ENCODE measurements around the gene RAB3C. TPM values are rescaled to one million over a fixed set of nuclear protein-coding genes. Genes with fewer than 3 reads are reported as not detected.
A peak's percentile ranks its signal among the peaks of the same experiment; 100 is the strongest.
"Not testable (repeated sequence)": the region's sequence is repeated elsewhere in the genome, so short reads cannot be mapped to it uniquely, and the experiment has no call there.

The RAB3C gene
- polyA plus RNA-seq, 2 donors = 0.02 to 0.04 TPM

DNA sequence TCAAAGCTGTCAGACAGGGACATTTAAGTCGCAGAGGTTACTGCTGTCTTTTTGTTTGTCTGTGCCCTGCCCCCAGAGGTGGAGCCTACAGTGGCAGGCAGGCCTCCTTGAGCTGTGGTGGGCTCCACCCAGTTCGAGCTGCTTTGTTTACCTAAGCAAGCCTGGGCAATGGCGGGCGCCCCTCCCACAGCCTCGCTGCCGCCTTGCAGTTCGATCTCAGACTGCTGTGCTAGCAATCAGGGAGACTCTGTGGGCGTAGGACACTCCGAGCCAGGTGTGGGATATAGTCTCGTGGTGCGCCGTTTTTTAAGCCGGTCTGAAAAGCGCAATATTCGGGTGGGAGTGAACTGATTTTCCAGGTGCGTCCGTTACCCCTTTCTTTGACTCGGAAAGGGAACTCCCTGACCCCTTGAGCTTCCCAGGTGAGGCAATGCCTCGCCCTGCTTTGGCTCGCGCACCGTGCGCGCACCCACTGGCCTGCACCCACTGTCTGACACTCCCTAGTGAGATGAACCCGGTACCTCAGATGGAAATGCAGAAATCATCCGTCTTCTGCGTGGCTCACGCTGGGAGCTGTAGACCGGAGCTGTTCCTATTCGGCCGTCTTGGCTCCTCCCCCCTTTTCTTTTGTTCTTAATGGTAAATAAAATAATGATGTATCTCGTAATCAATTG is 25.1 kb upstream of the RAB3C start:
- H3K4me1 ChIP-seq (ENCODE audit: control insufficient read depth in 2 of 2, insufficient read depth in 2 of 2, low read length in 1 of 2); H3K27ac ChIP-seq (ENCODE audit: low read depth in 2 of 2, low read length in 1 of 2); H3K4me3 ChIP-seq (ENCODE audit: low read depth in 1 of 2, low read length in 2 of 2); H3K36me3 ChIP-seq (ENCODE audit: control insufficient read depth in 2 of 2, insufficient read depth in 2 of 2, low read length in 1 of 2); H3K27me3 ChIP-seq (ENCODE audit: control insufficient read depth in 1 of 2, insufficient read depth in 2 of 2, low read length in 2 of 2); H3K9me3 ChIP-seq (ENCODE audit: control insufficient read depth in 2 of 2, insufficient read depth in 1 of 2, low read depth in 1 of 2, low read length in 1 of 2): not testable (repeated sequence)
- 80 to 82% methylated on average over 31 to 32 of the region's 32 CpGs for WGBS, 2 donors

- H3K27ac ChIP-seq (ENCODE audit: low read depth in 2 of 2, low read length in 1 of 2); H3K27me3 ChIP-seq (ENCODE audit: control insufficient read depth in 1 of 2, insufficient read depth in 2 of 2, low read length in 2 of 2); H3K36me3 ChIP-seq (ENCODE audit: control insufficient read depth in 2 of 2, insufficient read depth in 2 of 2, low read length in 1 of 2); H3K9me3 ChIP-seq (ENCODE audit: control insufficient read depth in 2 of 2, insufficient read depth in 1 of 2, low read depth in 1 of 2, low read length in 1 of 2); H3K4me1 ChIP-seq (ENCODE audit: control insufficient read depth in 2 of 2, insufficient read depth in 2 of 2, low read length in 1 of 2); H3K4me3 ChIP-seq (ENCODE audit: low read depth in 1 of 2, low read length in 2 of 2): not testable (repeated sequence)
- 94 to 95% methylated on average over 31 to 33 of the region's 33 CpGs for WGBS, 2 donors
Observed at GRCh38 chr5:58563016-58563700, 19.7 kb upstream of the RAB3C start.

DNA sequence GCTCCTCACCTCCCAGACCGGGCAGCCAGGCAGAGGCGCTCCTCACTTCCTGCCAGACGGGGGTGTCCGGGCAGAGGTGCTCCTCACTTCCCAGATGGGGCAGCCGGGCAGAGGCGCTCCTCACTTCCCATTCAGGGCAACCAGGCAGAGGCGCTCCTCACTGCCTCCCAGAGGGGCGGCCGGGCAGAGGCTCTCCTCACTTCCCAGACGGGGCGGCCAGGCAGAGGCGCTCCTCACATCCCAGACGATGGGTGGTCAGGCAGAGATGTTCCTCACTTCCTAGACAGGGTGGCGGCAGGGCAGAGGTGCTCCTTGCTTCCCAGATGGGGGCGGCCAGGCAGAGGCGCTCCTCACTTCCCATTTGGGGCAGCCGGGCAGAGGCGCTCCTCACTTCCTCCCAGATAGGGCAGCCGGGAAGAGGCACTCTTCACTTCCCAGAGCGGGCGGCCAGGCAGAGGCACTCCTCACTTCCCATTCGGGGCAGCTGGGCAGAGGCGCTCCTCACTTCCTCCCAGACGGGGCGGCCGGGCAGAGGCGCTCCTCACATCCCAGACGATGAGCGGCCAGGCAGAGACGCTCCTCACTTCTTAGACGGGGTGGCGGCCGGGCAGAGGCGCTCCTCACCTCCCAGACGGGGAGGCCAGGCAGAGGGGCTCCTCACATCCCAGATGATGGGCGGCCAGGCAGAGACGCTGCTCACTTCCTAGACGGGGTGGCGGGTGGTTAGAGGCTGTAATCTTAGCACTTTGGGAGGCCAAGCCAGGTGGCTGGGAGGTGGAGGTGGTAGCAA is 18.6 kb upstream of the RAB3C start:
- 93 to 95% methylated on average over 39 of the region's 39 CpGs for WGBS, 2 donors
- H3K4me1 ChIP-seq (ENCODE audit: control insufficient read depth in 2 of 2, insufficient read depth in 2 of 2, low read length in 1 of 2); H3K27me3 ChIP-seq (ENCODE audit: control insufficient read depth in 1 of 2, insufficient read depth in 2 of 2, low read length in 2 of 2); H3K27ac ChIP-seq (ENCODE audit: low read depth in 2 of 2, low read length in 1 of 2); H3K9me3 ChIP-seq (ENCODE audit: control insufficient read depth in 2 of 2, insufficient read depth in 1 of 2, low read depth in 1 of 2, low read length in 1 of 2); H3K36me3 ChIP-seq (ENCODE audit: control insufficient read depth in 2 of 2, insufficient read depth in 2 of 2, low read length in 1 of 2); H3K4me3 ChIP-seq (ENCODE audit: low read depth in 1 of 2, low read length in 2 of 2): not testable (repeated sequence)

DNA sequence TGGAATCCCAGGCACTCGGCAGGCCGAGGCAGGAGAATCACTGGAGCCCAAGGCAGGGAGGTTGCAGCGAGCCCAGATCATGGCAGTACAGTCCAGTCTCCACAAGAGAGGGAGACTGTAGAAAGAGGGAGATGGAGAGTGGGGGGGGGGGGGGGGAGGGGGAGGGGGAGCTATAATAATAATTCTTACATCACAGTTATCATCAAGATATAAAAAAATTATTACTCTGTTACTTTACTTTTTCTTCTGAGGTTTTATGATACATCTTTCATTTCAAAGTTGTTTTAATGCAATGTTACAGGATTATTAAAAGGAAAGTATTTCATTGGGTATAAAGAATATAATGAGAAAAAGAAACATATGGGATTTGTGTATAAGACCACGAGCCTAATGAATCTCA is 17.8 kb upstream of the RAB3C start:
- H3K27me3 ChIP-seq (ENCODE audit: control insufficient read depth in 1 of 2, insufficient read depth in 2 of 2, low read length in 2 of 2) = no peaks in the 10 kb centered on the region
- 87 to 94% methylated on average over 4 of the region's 4 CpGs for WGBS, 2 donors
- no peak overlapping the region for H3K4me3 ChIP-seq (ENCODE audit: low read depth in 1 of 2, low read length in 2 of 2)

DNA sequence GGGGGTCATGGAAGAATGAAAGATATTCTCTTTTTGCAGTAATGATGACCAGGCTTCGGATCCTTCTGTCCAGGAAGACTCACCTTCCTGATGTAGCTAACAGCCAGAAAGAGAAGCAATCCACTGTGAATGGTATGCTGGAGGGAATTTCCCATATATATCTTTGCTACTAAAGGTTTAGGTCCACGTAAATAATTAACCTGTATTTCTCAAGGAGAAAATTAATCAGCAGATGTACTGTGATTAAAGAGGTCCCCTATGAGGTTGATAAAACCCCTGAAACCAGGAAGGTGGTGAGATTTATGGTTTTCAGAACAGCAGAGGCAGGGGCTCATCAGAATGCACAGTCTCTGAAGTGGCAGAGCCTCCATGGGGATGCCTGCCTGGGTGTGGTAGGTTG is 11.4 kb upstream of the RAB3C start:
- Histone ChIP-seq H3K9me3 (ENCODE audit: control insufficient read depth in 2 of 2, insufficient read depth in 1 of 2, low read depth in 1 of 2, low read length in 1 of 2) (no peaks in the 10 kb centered on the region), H3K36me3 (ENCODE audit: control insufficient read depth in 2 of 2, insufficient read depth in 2 of 2, low read length in 1 of 2) (no peaks in the 10 kb centered on the region), H3K4me3 (ENCODE audit: low read depth in 1 of 2, low read length in 2 of 2) (no peak overlapping the region), H3K27me3 (ENCODE audit: control insufficient read depth in 1 of 2, insufficient read depth in 2 of 2, low read length in 2 of 2) (no peaks in the 10 kb centered on the region), H3K27ac (ENCODE audit: low read depth in 2 of 2, low read length in 1 of 2) (no peak overlapping the region), H3K4me1 (ENCODE audit: control insufficient read depth in 2 of 2, insufficient read depth in 2 of 2, low read length in 1 of 2) (no peaks in the 10 kb centered on the region)
- 77 to 81% methylated on average over 2 of the region's 2 CpGs for whole genome bisulfite sequencing, 2 donors

More for the DNA sequence above, 17.8 kb upstream of the RAB3C start:
- H3K9me3 ChIP-seq (ENCODE audit: control insufficient read depth in 2 of 2, insufficient read depth in 1 of 2, low read depth in 1 of 2, low read length in 1 of 2) = peaks cover 2 to 3% of the 10 kb centered on the region in 2 donors
- H3K36me3 ChIP-seq (ENCODE audit: control insufficient read depth in 2 of 2, insufficient read depth in 2 of 2, low read length in 1 of 2) = no peaks in the 10 kb centered on the region
- no peaks in the 10 kb centered on the region for H3K4me1 ChIP-seq (ENCODE audit: control insufficient read depth in 2 of 2, insufficient read depth in 2 of 2, low read length in 1 of 2)
- H3K27ac ChIP-seq (ENCODE audit: low read depth in 2 of 2, low read length in 1 of 2) = no peak overlapping the region

DNA sequence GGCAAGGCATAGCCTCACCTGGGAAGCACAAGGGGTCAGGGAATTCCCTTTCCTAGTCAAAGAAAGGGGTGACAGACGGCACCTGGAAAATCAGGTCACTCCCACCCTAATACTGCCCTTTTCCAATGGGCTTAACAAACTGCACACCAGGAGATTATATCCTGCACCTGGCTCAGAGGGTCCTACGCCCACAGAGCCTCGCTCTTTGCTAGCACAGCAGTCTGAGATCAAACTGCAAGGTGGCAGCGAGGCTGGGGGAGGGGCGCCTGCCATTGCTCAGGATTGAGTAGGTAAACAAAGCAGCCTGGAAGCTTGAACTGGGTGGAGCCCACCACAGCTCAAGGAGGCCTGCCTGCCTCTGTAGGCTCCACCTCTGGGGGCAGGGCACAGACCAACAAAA is 9.9 kb upstream of the RAB3C start:
- not testable (repeated sequence) for H3K27ac ChIP-seq (ENCODE audit: low read depth in 2 of 2, low read length in 1 of 2); H3K9me3 ChIP-seq (ENCODE audit: control insufficient read depth in 2 of 2, insufficient read depth in 1 of 2, low read depth in 1 of 2, low read length in 1 of 2); H3K27me3 ChIP-seq (ENCODE audit: control insufficient read depth in 1 of 2, insufficient read depth in 2 of 2, low read length in 2 of 2); H3K4me1 ChIP-seq (ENCODE audit: control insufficient read depth in 2 of 2, insufficient read depth in 2 of 2, low read length in 1 of 2); H3K4me3 ChIP-seq (ENCODE audit: low read depth in 1 of 2, low read length in 2 of 2); H3K36me3 ChIP-seq (ENCODE audit: control insufficient read depth in 2 of 2, insufficient read depth in 2 of 2, low read length in 1 of 2)
- WGBS, 2 donors = 86 to 90% methylated on average over 5 of the region's 5 CpGs

GRCh38 chr5:58579781-58580180 is 3.1 kb upstream of the RAB3C start:
- no peaks in the 10 kb centered on the region for H3K36me3 ChIP-seq (ENCODE audit: control insufficient read depth in 2 of 2, insufficient read depth in 2 of 2, low read length in 1 of 2)
- no peak overlapping the region for H3K4me3 ChIP-seq (ENCODE audit: low read depth in 1 of 2, low read length in 2 of 2)
- H3K27ac ChIP-seq (ENCODE audit: low read depth in 2 of 2, low read length in 1 of 2) = no peak overlapping the region
- H3K27me3 ChIP-seq (ENCODE audit: control insufficient read depth in 1 of 2, insufficient read depth in 2 of 2, low read length in 2 of 2) = peaks cover 0 to 5% of the 10 kb centered on the region in 2 donors
- peaks cover 0 to 3% of the 10 kb centered on the region in 2 donors for H3K9me3 ChIP-seq (ENCODE audit: control insufficient read depth in 2 of 2, insufficient read depth in 1 of 2, low read depth in 1 of 2, low read length in 1 of 2)
- H3K4me1 ChIP-seq (ENCODE audit: control insufficient read depth in 2 of 2, insufficient read depth in 2 of 2, low read length in 1 of 2) = peaks cover 4 to 14% of the 10 kb centered on the region in 2 donors
- 71% methylated on average over 4 of the region's 4 CpGs for WGBS, 2 donors

GRCh38 chr5:58582019-58582802 is 664 bp upstream of the RAB3C start:
- peaks cover 0 to 5% of the 10 kb centered on the region in 2 donors for H3K27me3 ChIP-seq (ENCODE audit: control insufficient read depth in 1 of 2, insufficient read depth in 2 of 2, low read length in 2 of 2)
- 5 to 6% methylated on average over 37 to 38 of the region's 38 CpGs for WGBS, 2 donors
- H3K27ac ChIP-seq (ENCODE audit: low read depth in 2 of 2, low read length in 1 of 2) = no peak overlapping the region
- peaks cover 4 to 14% of the 10 kb centered on the region in 2 donors for H3K4me1 ChIP-seq (ENCODE audit: control insufficient read depth in 2 of 2, insufficient read depth in 2 of 2, low read length in 1 of 2)
- H3K9me3 ChIP-seq (ENCODE audit: control insufficient read depth in 2 of 2, insufficient read depth in 1 of 2, low read depth in 1 of 2, low read length in 1 of 2) = peaks cover 0 to 3% of the 10 kb centered on the region in 2 donors
- peak overlapping the region; percentile 37 to 43 for H3K4me3 ChIP-seq (ENCODE audit: low read depth in 1 of 2, low read length in 2 of 2)
- H3K36me3 ChIP-seq (ENCODE audit: control insufficient read depth in 2 of 2, insufficient read depth in 2 of 2, low read length in 1 of 2) = no peaks in the 10 kb centered on the region

GRCh38 chr5:58595952-58596351 is 13.1 kb downstream of the RAB3C start:
- H3K27me3 ChIP-seq (ENCODE audit: control insufficient read depth in 1 of 2, insufficient read depth in 2 of 2, low read length in 2 of 2) = no peaks in the 10 kb centered on the region

More at GRCh38 chr5:58595952-58596351, 13.1 kb downstream of the RAB3C start:
- Histone ChIP-seq H3K27ac (ENCODE audit: low read depth in 2 of 2, low read length in 1 of 2) (no peak overlapping the region), H3K9me3 (ENCODE audit: control insufficient read depth in 2 of 2, insufficient read depth in 1 of 2, low read depth in 1 of 2, low read length in 1 of 2) (no peaks in the 10 kb centered on the region), H3K36me3 (ENCODE audit: control insufficient read depth in 2 of 2, insufficient read depth in 2 of 2, low read length in 1 of 2) (no peaks in the 10 kb centered on the region), H3K4me1 (ENCODE audit: control insufficient read depth in 2 of 2, insufficient read depth in 2 of 2, low read length in 1 of 2) (no peaks in the 10 kb centered on the region), H3K4me3 (ENCODE audit: low read depth in 1 of 2, low read length in 2 of 2) (no peak overlapping the region)
